Fibroblast of peridontal ligament (primary cell): ENCODE measurements around the gene WFIKKN1.

ENCODE experiments used
- DNase-seq: peaks from one replicate; pipeline ENCODE4 v3.0.0-alpha.2; 2010; ENCODE audit errors: extremely low read depth

WFIKKN1 gene

DNA sequence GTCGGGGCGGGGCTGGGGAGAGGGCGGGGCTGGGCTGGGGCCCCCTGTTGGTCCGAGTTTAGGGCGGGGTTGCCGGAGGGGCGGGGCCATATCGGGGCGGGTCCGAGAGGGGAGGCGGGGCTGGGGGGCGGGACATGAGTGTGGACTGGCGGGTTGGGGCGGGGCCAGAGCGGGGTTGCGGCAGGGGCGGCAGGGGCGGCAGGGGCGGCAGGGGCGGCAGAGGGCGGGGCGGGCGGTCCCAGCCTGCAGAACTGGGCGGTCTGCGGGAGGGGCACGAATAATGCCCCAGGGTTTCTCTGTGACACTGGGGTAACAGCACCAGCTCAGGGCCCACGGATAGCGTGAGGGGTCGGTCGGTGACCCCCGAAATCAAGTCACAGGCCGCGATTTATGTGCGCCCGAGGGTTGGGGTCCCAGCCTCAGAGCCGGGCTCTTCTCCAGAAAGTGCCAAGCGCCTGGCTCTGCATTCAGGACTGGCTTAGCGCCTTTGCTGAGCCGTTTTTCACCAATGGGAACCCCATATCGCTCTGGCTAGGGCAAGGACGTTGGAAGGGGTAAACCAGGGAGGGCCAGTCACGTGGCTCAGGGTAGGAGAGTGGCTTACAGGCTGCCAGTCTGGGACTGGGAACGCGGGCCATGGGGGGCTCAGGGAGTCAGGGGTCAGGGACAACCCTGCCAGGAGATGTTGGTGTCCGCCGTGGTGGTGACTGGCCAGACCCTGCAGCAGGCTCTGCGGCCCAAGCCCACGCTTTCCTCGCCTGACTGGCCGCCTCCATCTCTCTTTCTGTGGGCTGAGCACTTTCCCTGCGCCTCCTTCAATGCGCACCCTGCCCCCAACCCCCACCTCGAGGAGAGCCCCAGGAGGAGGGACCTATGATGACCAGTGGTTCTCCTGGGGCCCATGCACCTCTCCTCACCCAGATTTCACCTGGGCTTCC is 6.6 kb downstream of the WFIKKN1 start:
- DNase-seq, result peak; percentile 82

DNA sequence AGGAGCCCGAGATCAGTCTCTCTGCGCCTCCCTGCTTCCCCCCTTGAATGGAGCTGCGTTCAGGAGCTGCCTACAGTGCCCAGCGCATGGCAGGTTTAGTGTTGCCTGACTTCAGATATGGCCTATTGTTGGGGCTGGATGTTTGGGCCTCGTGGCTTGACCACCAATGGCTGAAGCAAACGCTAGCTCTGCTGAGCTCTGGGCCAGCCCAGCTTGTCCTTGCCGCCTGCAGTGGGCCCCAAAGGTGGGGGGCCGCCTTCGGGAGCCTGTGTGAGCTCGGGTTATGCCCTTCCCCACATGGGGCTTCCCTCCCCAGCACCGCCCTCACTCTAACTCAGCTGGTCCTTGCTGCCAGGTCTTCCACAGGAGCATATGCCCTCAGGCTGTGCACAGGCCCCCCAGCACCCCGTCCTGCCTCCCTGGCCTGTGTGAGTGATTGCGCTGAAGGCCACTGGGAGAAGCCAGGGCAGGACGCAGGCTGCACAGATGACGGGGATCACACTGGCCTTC is 7.3 kb downstream of the WFIKKN1 start:
- no peak for DNase-seq

DNA sequence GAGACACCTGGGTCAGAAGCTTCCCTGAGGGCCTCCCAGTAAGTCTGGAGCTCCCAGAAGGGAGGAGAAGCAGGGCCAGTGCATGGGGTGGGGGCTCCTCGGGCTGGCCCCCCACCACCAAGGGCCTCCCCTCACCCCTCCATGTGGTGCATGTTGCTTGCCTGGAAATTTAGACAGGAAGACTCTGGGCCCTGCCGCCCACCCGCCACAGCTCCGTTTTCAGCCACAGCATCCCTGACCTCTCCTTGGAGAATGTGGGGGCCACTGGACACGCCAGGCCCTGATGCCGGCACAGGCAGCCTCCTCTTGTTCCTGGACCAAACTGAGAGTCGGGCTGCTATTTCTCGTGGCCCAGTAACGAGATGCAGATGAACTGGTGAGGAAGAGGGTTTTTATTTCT is 8.1 kb downstream of the WFIKKN1 start:
- no peak for DNase-seq

DNA sequence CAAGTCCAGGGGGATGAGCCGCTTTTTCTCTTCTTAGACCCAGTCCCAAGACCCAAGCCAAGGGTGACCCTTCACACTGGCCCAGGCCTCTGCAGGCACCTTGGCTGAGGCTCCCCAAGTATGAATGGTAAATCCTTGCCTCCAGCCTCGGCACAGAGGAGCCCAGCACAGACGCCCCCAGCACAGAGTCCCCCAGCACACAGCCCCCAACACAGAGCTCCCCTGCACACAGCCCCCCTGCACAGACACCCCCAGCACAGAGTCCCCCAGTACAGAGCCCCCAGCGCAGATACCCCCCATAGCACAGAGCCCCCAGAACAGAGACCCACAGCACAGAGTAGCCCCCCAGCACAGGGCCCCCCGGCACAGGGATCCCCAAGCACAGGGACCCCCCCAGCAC is 9.8 kb downstream of the WFIKKN1 start:
- DNase-seq, result no peak

DNA sequence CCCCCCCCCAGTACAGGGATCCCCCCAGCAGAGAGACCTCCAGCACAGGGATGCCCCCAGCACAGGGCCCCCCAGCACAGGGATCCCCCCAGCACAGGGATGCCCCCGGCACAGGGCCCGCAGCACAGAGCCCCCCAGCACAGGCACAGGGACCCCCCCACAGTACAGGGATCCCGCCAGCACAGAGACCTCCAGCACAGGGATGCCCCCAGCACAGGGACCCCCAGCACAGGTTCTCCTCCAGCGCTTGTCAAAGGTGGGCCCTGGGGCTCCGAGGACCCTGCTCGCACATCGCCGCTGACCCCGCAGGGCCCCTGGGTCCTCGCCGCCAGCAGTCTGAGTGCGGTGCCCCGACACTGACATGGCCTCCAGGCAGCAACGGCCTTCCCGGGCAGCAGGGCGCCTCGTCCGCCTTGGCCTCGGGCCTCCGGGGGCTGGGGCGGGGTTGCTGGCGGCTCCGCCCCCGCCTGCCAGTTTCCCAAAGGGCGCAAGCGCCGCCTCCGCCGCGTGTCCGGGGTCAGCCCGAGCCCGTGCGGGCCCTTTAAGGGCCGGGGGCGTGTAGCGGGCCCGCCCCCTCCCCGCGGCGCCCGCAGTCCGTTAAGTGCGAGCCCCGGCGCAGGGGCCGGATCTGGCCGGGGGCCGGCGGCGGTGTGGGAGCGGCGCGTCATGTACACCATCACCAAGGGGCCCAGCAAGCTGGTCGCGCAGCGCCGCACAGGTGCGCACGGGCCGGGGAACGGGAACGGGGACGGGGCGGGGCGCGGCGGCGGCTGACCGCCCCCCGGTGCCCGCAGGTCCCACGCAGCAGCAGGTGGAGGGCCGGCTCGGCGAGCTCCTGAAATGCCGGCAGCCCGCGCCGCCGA is 10.8 kb downstream of the WFIKKN1 start, which contains the start of gene MCRIP2:
TSS of gene MCRIP2 (plus strand) at position 503 of the 863 bp plus-strand sequence. CDS start at position 667, 164 bp downstream.
- peak; percentile 60 for DNase-seq

DNA sequence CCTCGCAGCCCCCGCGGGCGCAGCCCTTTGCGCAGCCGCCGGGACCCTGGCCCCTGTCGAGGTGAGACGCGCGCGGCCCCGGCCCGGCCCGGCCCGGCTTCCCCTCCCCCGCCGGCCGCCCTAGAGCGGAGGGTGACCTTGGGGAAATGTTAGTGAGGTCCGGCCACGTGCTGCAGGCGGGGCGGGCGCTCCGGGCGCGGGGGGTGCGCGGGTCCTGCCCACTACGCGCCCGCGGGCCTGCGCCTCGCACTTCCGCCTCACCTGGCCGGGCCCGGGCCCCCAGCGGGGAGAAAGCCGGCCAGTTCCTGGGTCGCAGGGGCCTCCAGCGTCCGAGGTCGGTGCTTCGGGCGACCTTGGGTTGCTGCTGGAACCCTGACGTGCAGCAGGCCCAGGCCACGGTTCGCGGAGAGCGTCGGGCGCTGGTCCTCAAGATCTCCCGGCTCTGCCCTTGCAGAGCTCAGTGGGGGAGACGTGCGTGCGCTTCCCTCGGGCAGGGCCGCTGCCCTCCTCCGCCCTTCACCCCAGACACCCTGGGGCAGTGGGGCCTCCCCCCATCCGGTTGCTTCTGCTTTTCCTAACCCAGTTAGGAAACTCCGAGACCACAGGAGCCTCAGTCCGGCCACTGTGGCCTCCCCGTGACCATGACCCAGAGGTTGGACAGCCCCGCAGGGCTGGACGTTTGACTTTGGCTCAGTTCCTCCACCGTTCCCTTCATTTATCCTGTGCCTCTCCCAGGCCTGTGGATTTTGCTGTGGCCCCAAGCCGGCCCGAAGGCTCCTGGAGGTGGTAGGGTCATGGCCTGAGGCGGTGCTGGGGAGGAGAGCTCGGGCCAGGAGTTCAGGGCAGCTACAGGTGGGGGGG is 11.6 kb downstream of the WFIKKN1 start:
- no peak for DNase-seq

DNA sequence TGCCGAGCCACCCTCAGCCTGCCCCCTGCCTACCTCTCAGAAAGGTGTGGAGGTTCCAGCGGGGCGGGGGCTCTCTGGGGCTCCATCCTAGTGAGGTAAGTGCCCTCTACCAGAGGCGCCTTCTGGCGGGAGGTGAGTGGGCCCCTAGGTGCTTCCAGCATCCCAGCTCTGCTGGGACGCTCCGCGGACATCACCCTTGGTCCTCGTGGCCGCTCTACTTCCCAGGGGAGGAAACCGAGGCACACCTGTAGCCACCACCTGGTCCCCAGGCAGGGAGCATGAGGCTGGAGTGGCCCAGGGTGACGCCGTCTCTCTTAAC is 12.2 kb downstream of the WFIKKN1 start:
- no peak for DNase-seq

DNA sequence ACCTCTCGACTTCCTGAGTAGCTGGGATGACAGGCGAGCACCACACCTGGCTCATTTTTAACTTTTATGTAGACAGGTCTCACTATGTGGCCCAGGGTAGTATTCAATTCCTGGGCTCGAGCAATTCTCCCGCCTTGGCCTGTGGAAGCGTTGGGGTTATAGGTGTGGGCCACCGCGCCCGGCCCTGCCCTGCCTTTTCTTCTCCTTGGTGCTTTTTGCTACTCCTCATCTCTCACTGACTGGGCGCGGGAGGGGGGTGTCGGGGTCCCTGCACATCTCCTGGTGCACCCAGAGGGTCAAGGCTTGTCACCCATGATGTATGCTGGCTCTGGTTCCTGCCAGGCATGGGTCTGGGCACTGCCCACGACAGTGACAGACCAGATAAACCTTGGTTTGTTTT is 13.8 kb downstream of the WFIKKN1 start:
- DNase-seq, result no peak

DNA sequence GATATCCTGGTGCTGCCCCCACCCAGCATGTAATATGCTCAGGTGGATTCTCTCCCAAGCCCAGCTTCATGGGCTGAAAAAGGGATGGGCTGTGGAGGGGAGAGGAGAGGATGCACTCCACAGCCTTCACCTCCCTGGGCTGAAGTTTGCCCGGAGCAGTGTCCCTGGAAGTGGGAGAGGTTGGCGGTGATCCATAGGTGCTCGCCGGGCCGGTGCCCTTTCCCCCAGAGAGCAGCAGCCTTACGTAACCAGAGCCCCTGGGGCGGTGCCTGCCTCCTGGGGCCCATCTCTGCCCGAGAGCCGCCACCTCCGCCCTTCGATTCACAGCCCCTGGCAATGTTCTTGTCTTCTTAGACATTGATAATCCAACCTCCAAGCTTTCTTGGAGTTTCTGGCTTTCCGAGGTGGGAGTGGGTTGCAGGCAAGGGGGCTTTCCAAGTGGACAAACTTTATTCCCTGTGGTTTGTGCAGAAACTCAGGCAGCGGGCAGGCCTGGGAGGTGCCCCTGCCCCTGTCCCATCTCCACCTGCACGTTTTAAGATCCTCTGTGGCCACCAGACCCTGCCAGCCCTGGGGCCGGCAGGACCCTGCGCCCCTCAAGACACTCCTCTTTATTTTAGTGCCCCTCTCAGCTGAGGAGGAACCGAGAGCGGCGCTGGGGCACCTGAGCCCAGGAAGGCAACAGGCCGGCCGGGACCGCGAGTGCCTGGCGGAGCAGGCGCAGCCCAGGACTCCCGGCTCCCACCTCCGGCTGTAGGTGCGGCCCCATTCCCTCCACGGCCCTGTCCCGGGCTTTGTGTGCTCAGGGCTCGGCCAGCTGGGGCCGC is 15.3 kb downstream of the WFIKKN1 start:
- DNase-seq, result no peak

DNA sequence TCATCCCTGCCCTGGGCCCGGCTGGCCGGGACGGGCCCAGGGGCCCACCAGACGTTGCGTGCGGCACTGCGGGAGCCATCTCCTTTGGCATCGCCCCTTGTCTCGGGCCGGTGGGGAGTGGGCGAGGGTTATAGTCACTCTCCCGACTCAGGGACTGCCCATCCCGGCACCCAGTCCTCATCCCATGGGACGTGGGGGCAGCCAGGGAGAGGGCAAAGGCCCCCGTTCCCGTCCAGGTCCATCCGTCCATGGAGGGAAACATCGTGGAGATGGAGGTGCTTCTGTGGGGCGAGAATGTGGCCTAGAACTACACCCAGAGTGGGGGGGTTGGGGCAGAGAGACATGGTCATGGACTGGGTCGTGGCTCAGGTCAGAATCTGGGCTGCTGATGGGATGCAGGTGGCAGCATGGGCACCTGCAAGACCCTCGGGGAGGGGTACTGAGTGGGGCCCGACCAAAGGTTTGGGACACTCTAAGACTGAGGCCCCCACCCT is 15.9 kb downstream of the WFIKKN1 start:
- no peak for DNase-seq

DNA sequence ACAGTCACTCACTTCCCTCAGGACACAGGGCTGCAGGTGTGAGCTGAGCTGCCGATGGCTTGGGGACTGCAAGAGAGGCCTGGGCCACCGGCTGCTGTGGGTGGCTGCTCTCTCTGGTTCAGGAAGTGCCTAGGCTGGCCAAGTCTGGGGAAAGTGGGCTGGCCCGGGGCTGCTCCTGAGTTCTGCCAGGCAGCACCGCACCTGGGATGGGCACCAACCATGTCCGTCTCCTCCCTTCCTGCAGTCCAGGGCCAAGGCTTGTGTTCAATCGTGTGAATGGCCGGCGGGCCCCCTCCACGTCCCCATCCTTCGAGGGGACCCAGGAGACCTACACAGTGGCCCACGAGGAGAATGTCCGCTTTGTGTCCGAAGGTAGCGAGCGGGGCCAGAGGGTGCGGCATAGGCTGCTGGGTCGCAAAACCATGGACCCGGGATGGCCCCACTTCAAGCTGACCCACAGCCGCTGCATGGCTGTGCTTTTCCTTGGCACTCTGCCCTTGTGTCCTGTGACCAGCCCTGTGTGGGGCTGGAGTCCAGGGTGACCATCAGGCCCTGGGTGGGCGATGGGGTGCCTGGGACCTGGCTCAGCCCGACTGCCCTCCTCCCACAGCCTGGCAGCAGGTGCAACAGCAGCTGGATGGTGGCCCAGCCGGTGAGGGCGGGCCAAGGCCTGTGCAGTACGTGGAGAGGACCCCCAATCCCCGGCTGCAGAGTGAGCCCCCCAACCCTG is 16.6 kb downstream of the WFIKKN1 start:
- DNase-seq, result no peak

DNA sequence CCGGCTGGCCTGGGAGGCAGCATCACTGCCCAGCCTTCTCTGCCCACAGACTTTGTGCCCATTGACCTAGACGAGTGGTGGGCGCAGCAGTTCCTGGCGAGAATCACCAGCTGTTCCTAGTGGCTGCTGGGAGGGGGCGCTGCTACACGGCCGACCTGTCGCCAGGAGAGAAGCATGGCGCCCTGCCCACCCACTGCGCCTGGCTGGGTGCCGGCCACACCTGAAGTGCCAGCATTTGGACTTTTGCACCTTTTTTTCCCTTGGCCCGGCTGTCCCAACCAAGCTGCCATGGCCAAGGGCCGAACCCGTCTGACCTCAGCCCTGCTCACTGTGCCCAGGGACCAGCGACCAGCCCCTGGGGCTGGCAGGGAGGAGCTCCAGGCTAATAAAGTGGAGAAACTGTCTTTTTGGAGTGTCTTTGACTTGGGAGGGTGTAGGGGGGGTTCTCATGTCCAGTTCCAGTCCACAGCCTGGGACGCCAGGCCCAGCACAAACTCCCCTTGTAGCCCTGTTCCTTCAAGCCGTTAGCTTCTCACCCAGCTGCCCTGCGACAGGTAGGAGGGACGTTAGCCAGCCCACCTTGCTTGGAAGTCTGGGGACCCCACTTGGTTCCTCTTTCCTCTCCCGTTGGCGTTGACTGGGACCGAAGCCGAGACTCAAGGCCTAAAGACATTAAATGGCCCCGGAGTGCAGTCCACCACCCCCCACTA is 17.4 kb downstream of the WFIKKN1 start:
- DNase-seq, result no peak

DNA sequence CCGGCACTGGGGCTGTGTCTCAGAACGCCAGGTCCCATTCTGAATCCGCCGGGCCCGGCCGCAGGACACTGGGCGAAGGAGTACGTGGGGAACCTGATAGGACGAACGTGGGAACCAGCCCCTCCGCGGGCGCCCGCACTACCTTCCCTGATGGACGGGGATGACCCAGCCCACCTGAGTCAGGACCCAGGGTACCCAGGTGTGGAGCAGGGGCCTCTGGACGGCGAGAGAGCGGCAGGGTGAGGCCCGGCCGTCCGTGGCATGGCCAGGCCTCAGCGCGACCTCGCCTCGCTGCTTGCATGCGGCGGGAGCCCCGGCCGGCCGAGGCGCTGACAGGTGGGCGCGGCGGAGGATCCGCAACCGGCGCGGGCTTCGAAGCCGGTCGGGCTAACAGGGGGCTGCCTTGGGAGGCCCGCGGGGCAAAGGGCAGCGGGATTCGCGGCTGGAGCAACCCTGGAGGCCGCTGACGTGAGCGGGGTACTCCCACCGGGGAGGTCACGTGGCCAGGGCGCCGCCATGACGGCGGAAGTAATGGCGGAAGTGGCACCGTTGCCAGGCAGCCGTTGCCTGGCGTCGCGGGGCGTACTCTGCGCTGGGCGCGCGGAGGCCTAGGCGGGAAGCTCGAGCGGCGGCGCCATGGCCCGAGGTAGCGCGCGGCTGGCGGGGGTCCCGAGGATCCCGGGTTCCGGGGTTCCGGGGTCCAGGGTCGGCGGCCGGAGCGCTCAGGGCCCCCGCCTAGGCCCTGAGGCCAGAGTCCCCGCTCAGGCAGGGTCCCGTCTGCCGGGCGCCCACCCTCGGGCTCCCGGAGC is 18.2 kb downstream of the WFIKKN1 start, which contains the start of gene WDR90:
TSS of gene WDR90 (plus strand) at position 585 of the 809 bp plus-strand sequence. CDS start at position 637, 52 bp downstream.
- DNase-seq, result peak; percentile 87

DNA sequence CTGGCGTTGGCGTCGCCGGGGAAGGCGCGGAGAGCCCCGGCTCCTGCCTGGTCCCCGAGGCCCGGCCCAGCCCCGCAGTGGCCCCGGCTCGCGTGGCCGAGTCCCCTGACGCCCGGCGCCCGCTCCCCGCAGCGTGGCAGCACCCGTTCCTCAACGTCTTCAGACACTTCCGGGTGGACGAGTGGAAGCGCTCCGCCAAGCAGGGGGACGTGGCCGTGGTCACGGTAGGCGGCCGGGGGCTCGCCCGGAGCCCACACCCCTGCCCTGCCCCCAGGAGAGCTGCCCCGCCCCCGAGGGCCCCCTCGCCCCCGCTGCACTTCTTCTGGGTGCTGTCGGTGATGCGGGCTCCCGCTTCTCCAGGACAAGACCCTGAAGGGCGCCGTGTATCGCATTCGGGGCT is 18.8 kb downstream of the WFIKKN1 start:
- no peak for DNase-seq

DNA sequence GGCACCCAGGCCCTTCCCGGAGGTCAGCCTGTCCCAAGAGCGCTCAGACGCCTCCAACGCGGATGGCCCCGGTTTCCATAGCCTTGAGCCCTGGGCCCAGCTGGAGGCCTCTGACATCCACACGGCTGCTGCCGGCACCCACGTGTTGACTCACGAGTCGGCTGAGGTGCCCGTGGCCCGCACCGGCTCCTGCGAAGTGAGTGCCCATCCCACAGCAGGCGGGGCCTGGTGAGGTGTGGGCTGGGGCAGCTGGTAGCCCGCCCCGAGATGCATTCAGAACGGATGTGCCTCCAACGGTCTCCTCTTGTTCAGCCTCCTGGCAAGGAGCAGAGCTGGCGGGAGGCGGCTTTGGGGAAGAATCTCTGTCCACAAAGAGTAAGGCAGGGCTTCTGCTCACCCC is 21.1 kb downstream of the WFIKKN1 start:
- no peak for DNase-seq

DNA sequence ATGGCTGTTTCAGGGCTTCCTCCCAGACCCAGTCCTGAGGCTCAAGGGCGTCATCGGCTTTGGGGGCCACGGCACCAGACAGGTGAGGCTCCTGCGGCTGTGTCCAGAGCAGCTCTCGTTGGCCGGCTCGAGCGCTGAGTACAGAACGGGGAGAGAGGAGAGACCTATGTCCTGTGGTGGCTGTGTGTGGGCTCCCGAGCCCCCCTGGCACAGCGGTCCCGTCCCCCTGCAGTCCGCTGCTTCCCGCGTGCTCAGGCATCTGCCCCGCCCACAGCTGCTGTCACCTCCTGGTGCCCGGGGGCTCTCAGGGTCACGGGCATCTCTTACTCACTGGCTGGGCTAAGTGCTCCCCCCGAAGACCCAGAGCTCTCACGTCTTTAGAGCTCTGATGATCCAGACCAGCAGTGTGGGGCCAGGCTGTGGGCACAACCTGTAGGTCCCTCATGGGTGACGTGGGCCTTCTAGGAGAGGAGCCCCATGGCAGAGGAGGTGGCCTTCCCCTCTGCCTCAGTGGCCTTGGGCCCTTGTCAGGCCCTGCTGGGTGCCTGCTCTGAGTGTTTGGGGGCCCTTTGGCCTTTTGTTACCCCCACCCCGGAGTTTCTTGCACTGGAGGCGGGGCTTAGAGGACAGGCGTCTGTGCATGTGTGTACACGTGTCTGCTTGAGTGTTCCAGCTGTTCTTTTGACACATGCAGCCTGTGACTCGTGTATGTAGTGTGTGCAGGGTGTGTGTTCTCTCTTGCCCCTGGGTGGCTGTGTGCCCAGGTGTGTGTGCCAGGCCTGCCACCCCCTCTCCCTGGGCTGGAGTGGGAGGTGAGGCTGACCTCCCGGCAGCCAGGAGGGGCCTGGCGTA is 21.9 kb downstream of the WFIKKN1 start:
- no peak for DNase-seq

DNA sequence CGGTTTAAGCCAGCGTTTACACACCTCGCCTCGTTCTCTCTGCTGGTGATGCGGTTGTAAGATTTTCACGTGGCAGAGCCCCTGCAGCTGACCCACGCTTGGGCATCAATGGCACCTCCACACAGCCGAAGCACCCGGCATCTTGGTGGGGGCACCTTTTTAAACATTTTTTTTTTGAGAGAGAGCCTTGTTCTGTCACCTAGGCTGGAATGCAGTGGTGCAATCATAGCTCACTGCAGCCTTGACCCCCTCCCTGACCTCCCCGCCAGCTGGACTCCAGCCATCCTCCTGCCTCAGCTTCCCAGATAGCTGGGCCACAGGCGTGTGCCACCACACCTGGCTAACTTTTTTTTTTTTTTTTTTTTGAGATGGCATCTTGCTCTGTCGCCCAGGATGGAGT is 23.2 kb downstream of the WFIKKN1 start:
- DNase-seq, result no peak
